Epithelial cell of proximal tubule (primary cell): Measurements from ENCODE around the gene OPCML. TPM values are rescaled to one million over a fixed set of nuclear protein-coding genes. Genes with fewer than 3 reads are reported as not detected.

Source experiments
- DNase-seq: peaks from one replicate; pipeline ENCODE4 v3.0.0-alpha.2; 2011; ENCODE audit warnings: low read depth
- H3K4me3 ChIP-seq: 2 replicates; pipeline ENCODE4 v1.5.1; 2011; ENCODE audit warnings: low read depth, mild to moderate bottlenecking, low read length
- CTCF ChIP-seq: conservative IDR thresholded peaks from 2 replicates; pipeline ENCODE4 v1.5.1; 2012; ENCODE audit warnings: low read depth, mild to moderate bottlenecking, low read length
- total RNA-seq: library from RNA; depleted of rRNA; stranded (reverse); fragments of >200 nt; gene quantifications from 2 replicates; pipeline ENCODE4 v1.2.3, GENCODE V29; 2015

OPCML gene
- total RNA-seq, 1 donor from 2014 or later: not detected

- TF ChIP-seq CTCF: no peak
- H3K4me3 ChIP-seq: no peak overlapping the region
- no peak for DNase-seq
Observed at GRCh38 chr11:132803436-132803835, 728.9 kb downstream of the OPCML start.

- DNase-seq: no peak
- no peak for TF ChIP-seq CTCF
- no peak overlapping the region for H3K4me3 ChIP-seq
Observed at GRCh38 chr11:132802947-132803346, 729.4 kb downstream of the OPCML start.

- TF ChIP-seq CTCF: no peak
- H3K4me3 ChIP-seq: no peak overlapping the region
- no peak for DNase-seq
Observed at GRCh38 chr11:132793831-132794230, 738.5 kb downstream of the OPCML start.

GRCh38 chr11:132792341-132793140 is 739.8 kb downstream of the OPCML start:
- no peak for DNase-seq
- TF ChIP-seq CTCF: no peak
- H3K4me3 ChIP-seq: no peak overlapping the region

GRCh38 chr11:132790971-132791370 is 741.3 kb downstream of the OPCML start:
- no peak overlapping the region for H3K4me3 ChIP-seq
- TF ChIP-seq CTCF: no peak
- no peak for DNase-seq

GRCh38 chr11:132790466-132790865 is 741.8 kb downstream of the OPCML start:
- TF ChIP-seq CTCF: no peak
- DNase-seq: no peak
- H3K4me3 ChIP-seq: no peak overlapping the region

- no peak for TF ChIP-seq CTCF
- DNase-seq: no peak
- no peak overlapping the region for H3K4me3 ChIP-seq
Observed at GRCh38 chr11:132788816-132789325, 743.4 kb downstream of the OPCML start.
